ENCODE data around the gene TNFAIP8. TPM values are rescaled to one million over a fixed set of nuclear protein-coding genes. Genes with fewer than 3 reads are reported as not detected.

The TNFAIP8 gene
- total RNA-seq, 3 donors from 2014 or later (not counting 1 experiment from before 2014, with no cell fraction given), result 47.6 to 87.5 (median 76.3) TPM

- ATAC-seq (no peak), DNase-seq (peak in 1 of 2 donors; percentile 16)
- no peak for TF ChIP-seq CTCF (IDR thresholded peaks at IDR 0.05)
- Histone ChIP-seq H3K9me3 (ENCODE audit: control insufficient read depth, insufficient read depth, low read length) (no peaks in the 10 kb centered on the region), H3K27ac (ENCODE audit: low read length) (peak overlapping the region; percentile 43), H3K36me3 (ENCODE audit: control insufficient read depth, insufficient read depth, low read length) (no peaks in the 10 kb centered on the region), H3K4me3 (ENCODE audit: low read length) (no peak overlapping the region), H3K27me3 (ENCODE audit: control insufficient read depth, insufficient read depth, low read length) (no peaks in the 10 kb centered on the region), H3K4me1 (ENCODE audit: control insufficient read depth, insufficient read depth, low read length) (peaks cover 66% of the 10 kb centered on the region)
- peaks cover 91 to 96% of the 10 kb centered on the region in 2 donors for H3K4me1 Mint-ChIP-seq
- H3K9me3 Mint-ChIP-seq, result no peaks in the 10 kb centered on the region
- H3K27ac Mint-ChIP-seq, result peak overlapping the region; percentile 86 to 88
- intact Hi-C loops (cut with micrococcal nuclease), result loop anchor here (10.0 kb wide), 1 partner anchor 262 kb away; the partner anchor contains the start of gene DMXL1
- peak overlapping the region; percentile 35 for H3K4me3 Mint-ChIP-seq
- no peaks in the 10 kb centered on the region for H3K36me3 Mint-ChIP-seq
- H3K27me3 Mint-ChIP-seq (ENCODE audit: low read depth in 2 of 2), result no peaks in the 10 kb centered on the region
- WGBS (ENCODE audit: insufficient coverage), result 70% methylated on average over 3 of the region's 3 CpGs
These were observed 18.8 kb upstream of the TNFAIP8 start for GRCh38 chr5:119336845-119337580.

GRCh38 chr5:119338326-119338946 is 17.4 kb upstream of the TNFAIP8 start:
- 29% methylated on average over 4 of the region's 4 CpGs for WGBS (ENCODE audit: insufficient coverage)
- no peak overlapping the region for H3K4me3 ChIP-seq (ENCODE audit: low read length)

GRCh38 chr5:119339344-119339743 is 16.5 kb upstream of the TNFAIP8 start:
- H3K36me3 Mint-ChIP-seq, result no peaks in the 10 kb centered on the region
- intact Hi-C loops (cut with micrococcal nuclease), result loop anchor here (10.0 kb wide), 1 partner anchor 265 kb away; the partner anchor contains the start of gene DMXL1
- H3K4me3 ChIP-seq (ENCODE audit: low read length), result no peak overlapping the region
- no peaks in the 10 kb centered on the region for H3K9me3 ChIP-seq (ENCODE audit: control insufficient read depth, insufficient read depth, low read length)
- no peaks in the 10 kb centered on the region for H3K27me3 Mint-ChIP-seq (ENCODE audit: low read depth in 2 of 2)
- H3K4me1 Mint-ChIP-seq, result peaks cover 94 to 98% of the 10 kb centered on the region in 2 donors
- H3K27ac ChIP-seq (ENCODE audit: low read length), result peak overlapping the region; percentile 32
- peak overlapping the region; percentile 93 for H3K4me3 Mint-ChIP-seq
- peak overlapping the region; percentile 86 to 88 for H3K27ac Mint-ChIP-seq
- DNase-seq, result peak in 1 of 2 donors; percentile 22
- TF ChIP-seq CTCF (IDR thresholded peaks at IDR 0.05), result no peak
- WGBS (ENCODE audit: insufficient coverage), result 63% methylated on average over 2 of the region's 2 CpGs
- ATAC-seq, result no peak
- peaks cover 80% of the 10 kb centered on the region for H3K4me1 ChIP-seq (ENCODE audit: control insufficient read depth, insufficient read depth, low read length)
- no peaks in the 10 kb centered on the region for H3K27me3 ChIP-seq (ENCODE audit: control insufficient read depth, insufficient read depth, low read length)
- no peaks in the 10 kb centered on the region for H3K36me3 ChIP-seq (ENCODE audit: control insufficient read depth, insufficient read depth, low read length)
- H3K9me3 Mint-ChIP-seq, result no peaks in the 10 kb centered on the region

More at GRCh38 chr5:119338326-119338946, 17.4 kb upstream of the TNFAIP8 start:
- ATAC-seq, result peak in 1 of 3 donors; percentile 17
- Histone ChIP-seq H3K4me1 (ENCODE audit: control insufficient read depth, insufficient read depth, low read length) (peaks cover 71% of the 10 kb centered on the region), H3K27ac (ENCODE audit: low read length) (peak overlapping the region; percentile 43), H3K27me3 (ENCODE audit: control insufficient read depth, insufficient read depth, low read length) (no peaks in the 10 kb centered on the region), H3K36me3 (ENCODE audit: control insufficient read depth, insufficient read depth, low read length) (no peaks in the 10 kb centered on the region), H3K9me3 (ENCODE audit: control insufficient read depth, insufficient read depth, low read length) (no peaks in the 10 kb centered on the region)
- Mint-ChIP-seq H3K27me3 (ENCODE audit: low read depth in 2 of 2) (no peaks in the 10 kb centered on the region), H3K4me3 (peak overlapping the region; percentile 67), H3K4me1 (peaks cover 91 to 96% of the 10 kb centered on the region in 2 donors), H3K27ac (peak overlapping the region; percentile 86 to 88), H3K9me3 (no peaks in the 10 kb centered on the region), H3K36me3 (no peaks in the 10 kb centered on the region)
- no peak for TF ChIP-seq CTCF (IDR thresholded peaks at IDR 0.05)
- peak in 1 of 2 donors; percentile 54 for DNase-seq
- intact Hi-C loops (cut with micrococcal nuclease), result loop anchor here (10.0 kb wide), 1 partner anchor 264 kb away; the partner anchor contains the start of gene DMXL1

Measured in natural killer cell (primary cell).